Fibroblast of lung (primary cell): ENCODE measurements around the gene EXOC6. TPM values are rescaled to one million over a fixed set of nuclear protein-coding genes. Genes with fewer than 3 reads are reported as not detected.

ENCODE experiments used
- DNase-seq, 2 donors: peaks; one replicate each; pipeline versions ENCODE4 v3.0.0 to v3.0.0-alpha.2; 2010; ENCODE audit warnings: low read depth in 2 of 2
- H2AFZ ChIP-seq: 2 replicates; pipeline ENCODE4 v1.5.1; 2012; ENCODE audit warnings: low read length, control low read depth, inconsistent platforms
- H3K27ac ChIP-seq: 2 replicates; pipeline ENCODE4 v1.5.1; 2011; ENCODE audit warnings: low read length, control low read depth; ENCODE audit not compliant: insufficient read depth
- H3K27me3 ChIP-seq: 2 replicates; pipeline ENCODE4 v1.5.1; 2011; ENCODE audit warnings: mild to moderate bottlenecking, low read length; ENCODE audit not compliant: control insufficient read depth, insufficient read depth
- H3K36me3 ChIP-seq: 2 replicates; pipeline ENCODE4 v1.5.1; 2011; ENCODE audit warnings: low read length; ENCODE audit not compliant: control insufficient read depth, insufficient read depth
- H3K4me1 ChIP-seq: 2 replicates; pipeline ENCODE4 v1.5.1; 2011; ENCODE audit warnings: low read length; ENCODE audit not compliant: control insufficient read depth, insufficient read depth; ENCODE audit errors: extremely low read depth
- H3K4me2 ChIP-seq: 2 replicates; pipeline ENCODE4 v1.5.1; 2011; ENCODE audit warnings: low read length, control low read depth; ENCODE audit not compliant: insufficient read depth; ENCODE audit errors: extremely low read depth
- H3K4me3 ChIP-seq, 4 experiments: fragments of 200-600 bp in 1 of 4; sonication (generic) in 1 of 4; replicated peaks in 1 of 4; 2 replicates each; pipeline ENCODE4 v1.5.1; 2011 to 2016; ENCODE audit warnings: low read length in 4 of 4, low read depth in 3 of 4, mild to moderate bottlenecking in 3 of 4, control low read depth in 2 of 4, inconsistent platforms in 1 of 4, mixed read lengths in 1 of 4; ENCODE audit not compliant: insufficient read depth in 1 of 4; ENCODE audit errors: control extremely low read depth in 1 of 4
- H3K79me2 ChIP-seq: 2 replicates; pipeline ENCODE4 v1.5.1; 2012; ENCODE audit warnings: mild to moderate bottlenecking, low read length, inconsistent platforms; ENCODE audit not compliant: control insufficient read depth, insufficient read depth
- H3K9ac ChIP-seq: 2 replicates; pipeline ENCODE4 v1.5.1; 2011; ENCODE audit warnings: mild to moderate bottlenecking, low read length, control low read depth; ENCODE audit not compliant: insufficient read depth
- H3K9me3 ChIP-seq: 2 replicates; pipeline ENCODE4 v1.5.1; 2012; ENCODE audit warnings: low read depth, low read length; ENCODE audit not compliant: control insufficient read depth, insufficient read depth
- H4K20me1 ChIP-seq: 2 replicates; pipeline ENCODE4 v1.5.1; 2011; ENCODE audit warnings: low read length; ENCODE audit not compliant: control insufficient read depth, insufficient read depth; ENCODE audit errors: extremely low read depth
- CTCF ChIP-seq, 2 donors: IDR thresholded peaks in 1 of 2; conservative IDR thresholded peaks in 1 of 2; 1 replicate in 1 of 2; 2 replicates in 1 of 2; pipeline ENCODE4 v1.5.1; 2011 to 2012; ENCODE audit warnings: low read length in 2 of 2, control low read depth in 1 of 2, inconsistent platforms in 1 of 2, low read depth in 1 of 2, mild to moderate bottlenecking in 1 of 2
- EZH2 ChIP-seq: IDR thresholded peaks from 2 replicates; pipeline ENCODE4 v1.5.1; 2012; ENCODE audit warnings: low read length, control low read depth, mild to moderate bottlenecking; ENCODE audit errors: missing control alignments
- polyA plus RNA-seq, 2 donors: library from polyadenylated mRNA; depleted of rRNA in 1 of 2; stranded (reverse) in 1 of 2; unstranded in 1 of 2; fragments of >200 nt; gene quantifications; 2 replicates each; pipeline ENCODE4 v1.2.1, GENCODE V29; 2011 to 2012; ENCODE audit warnings: missing spikeins in 1 of 2
- total RNA-seq: library from RNA; depleted of rRNA; stranded (reverse); fragments of >200 nt; gene quantifications from 2 replicates; pipeline ENCODE4 v1.2.1, GENCODE V29; 2014

EXOC6 gene
- total and polyA plus RNA-seq, 2 donors (not counting 1 experiment from before 2014, with no cell fraction given) = 6.2 to 9.2 TPM

DNA sequence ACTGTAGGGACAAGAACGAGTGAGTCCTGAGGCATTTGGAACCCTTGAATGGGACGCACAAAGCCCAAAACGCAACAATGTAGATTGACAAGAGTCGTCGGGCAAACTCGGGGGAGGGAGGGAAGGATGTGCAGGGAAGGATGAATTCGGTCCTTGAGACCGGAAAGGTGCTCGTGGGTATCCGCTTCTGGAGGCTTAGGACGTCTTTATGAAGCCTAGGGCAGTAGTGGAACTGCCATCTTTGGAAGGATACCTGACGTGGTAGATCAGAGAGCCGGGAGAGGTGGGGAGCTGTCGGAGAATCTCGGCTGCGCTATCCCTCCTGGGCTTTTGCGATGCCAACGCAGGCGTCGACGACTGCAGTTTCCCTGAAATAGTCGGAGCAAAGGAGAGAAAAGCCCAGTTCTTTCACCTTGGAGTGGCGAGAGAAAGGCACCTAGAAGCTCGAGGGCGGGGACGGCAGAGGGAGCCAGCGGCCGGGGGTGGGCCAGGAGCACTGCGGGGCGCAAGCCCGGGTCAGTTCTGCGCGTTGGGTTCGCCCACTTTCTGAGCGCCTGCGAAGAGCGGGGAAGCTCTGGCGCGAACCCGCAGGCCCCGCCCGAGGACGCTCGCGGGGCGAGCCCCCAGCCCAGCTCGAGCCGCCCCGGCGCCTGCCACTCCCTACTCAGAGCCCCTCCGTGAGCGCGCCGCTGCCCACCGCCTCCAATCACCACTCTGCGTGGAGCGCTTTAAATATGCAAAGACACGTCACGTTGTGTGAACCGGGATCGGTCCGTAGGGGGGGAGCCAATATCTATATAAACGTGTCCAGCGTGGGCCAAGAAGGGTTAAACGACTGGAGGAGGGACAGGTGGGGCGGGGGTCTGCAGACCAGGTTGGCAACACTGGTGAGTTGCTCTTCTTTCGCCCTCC is 211.9 kb downstream of the EXOC6 start, which contains the start of gene CYP26C1:
Gene CYP26C1, plus strand, starts transcription at position 824 of the 912 bp plus-strand sequence. CDS start 466 bp downstream, outside the sequence.
- H3K27me3 ChIP-seq = peaks cover 37% of the 10 kb centered on the region

GRCh38 chr10:93060887-93061593 is 212.7 kb downstream of the EXOC6 start:
- Histone ChIP-seq H3K36me3 (no peaks in the 10 kb centered on the region), H3K79me2 (no peaks in the 10 kb centered on the region), H3K4me1 (no peaks in the 10 kb centered on the region), H3K27ac (no peak overlapping the region), H3K27me3 (peaks cover 45% of the 10 kb centered on the region), H3K4me3 (no peak overlapping the region), H4K20me1 (no peaks in the 10 kb centered on the region), H3K4me2 (no peak overlapping the region), H3K9ac (no peak overlapping the region), H3K9me3 (no peaks in the 10 kb centered on the region), H2AFZ (no peak overlapping the region)
- DNase-seq = no peak
- peak; percentile 79 for TF ChIP-seq EZH2
- no peak for TF ChIP-seq CTCF (conservative IDR thresholded peaks at IDR 0.05 in 1 of 2, IDR thresholded peaks at IDR 0.05 in 1 of 2; ENCODE audit: low read depth in 1 of 2, low read length in 2 of 2)

More for the DNA sequence above, 211.9 kb downstream of the EXOC6 start, which contains the start of gene CYP26C1:
- Histone ChIP-seq H3K4me3 (no peak within 1 kb of the TSS), H3K79me2 (no peaks in the 10 kb centered on the region), H3K27ac (no peak within 1 kb of the TSS), H3K4me1 (no peaks in the 10 kb centered on the region), H4K20me1 (no peaks in the 10 kb centered on the region), H3K9ac (no peak within 1 kb of the TSS), H3K9me3 (no peaks in the 10 kb centered on the region), H3K36me3 (no peaks in the 10 kb centered on the region), H3K4me2 (peak within 1 kb of the TSS; percentile 72), H2AFZ (no peak within 1 kb of the TSS)
- no peak for DNase-seq
- no peak for TF ChIP-seq CTCF (conservative IDR thresholded peaks at IDR 0.05 in 1 of 2, IDR thresholded peaks at IDR 0.05 in 1 of 2; ENCODE audit: low read depth in 1 of 2, low read length in 2 of 2)
- no peak for TF ChIP-seq EZH2
